Activated gamma-delta T cell treated with anti-CD3 and anti-CD28 coated beads, Interleukin-2, amount 50 U/mL, for 16 hours (primary cell): ENCODE results near the gene ZSWIM3.
A peak's percentile ranks its signal among the peaks of the same experiment; 100 is the strongest.
"Not testable (repeated sequence)": the region's sequence is repeated elsewhere in the genome, so short reads cannot be mapped to it uniquely, and the experiment has no call there.

Source experiments
- DNase-seq: peaks from one replicate; pipeline ENCODE4 v3.0.0-alpha.2; 2020; ENCODE audit warnings: low read depth

Gene ZSWIM3

DNA sequence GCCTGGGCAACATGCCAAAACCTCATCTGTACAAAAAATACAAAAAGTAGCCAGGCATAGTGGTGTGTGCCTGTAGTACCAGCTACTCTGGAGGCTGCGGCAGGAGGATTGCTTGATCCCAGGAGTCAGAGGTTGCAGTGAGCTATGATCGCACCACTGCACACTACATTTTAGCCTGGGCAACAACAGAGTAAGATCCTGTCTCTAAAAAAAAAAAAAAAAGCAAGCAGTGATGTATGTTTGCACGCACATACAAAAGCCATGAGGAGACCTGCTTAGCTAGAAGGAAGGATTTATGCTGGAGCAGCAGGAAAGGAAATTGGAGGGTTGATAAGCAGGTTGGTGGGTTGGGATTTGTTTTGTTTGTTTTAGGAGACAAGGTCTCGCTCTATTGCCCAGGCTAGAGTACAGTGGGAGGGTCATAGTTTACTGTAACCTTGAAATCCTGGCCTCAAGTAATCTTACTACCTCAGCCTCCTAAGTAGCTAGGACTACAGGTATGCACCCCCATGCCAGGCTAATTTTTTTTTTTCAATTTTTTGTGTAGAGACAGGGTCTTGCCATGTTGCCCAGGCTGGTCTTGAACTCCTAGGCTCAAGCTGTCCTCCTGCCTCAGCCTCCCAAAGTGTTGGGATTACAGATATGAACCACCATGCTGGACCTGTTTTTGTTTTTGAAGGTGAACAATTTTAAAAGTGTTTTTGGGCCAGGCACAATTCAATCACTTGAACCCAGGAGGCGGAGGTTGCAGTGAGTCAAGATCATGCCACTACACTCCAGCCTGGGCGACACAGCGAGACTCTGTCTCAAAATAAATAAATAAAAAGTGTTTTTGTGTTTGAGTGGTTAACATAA, 4.0 kb downstream of the ZSWIM3 start:
- DNase-seq = no peak

DNA sequence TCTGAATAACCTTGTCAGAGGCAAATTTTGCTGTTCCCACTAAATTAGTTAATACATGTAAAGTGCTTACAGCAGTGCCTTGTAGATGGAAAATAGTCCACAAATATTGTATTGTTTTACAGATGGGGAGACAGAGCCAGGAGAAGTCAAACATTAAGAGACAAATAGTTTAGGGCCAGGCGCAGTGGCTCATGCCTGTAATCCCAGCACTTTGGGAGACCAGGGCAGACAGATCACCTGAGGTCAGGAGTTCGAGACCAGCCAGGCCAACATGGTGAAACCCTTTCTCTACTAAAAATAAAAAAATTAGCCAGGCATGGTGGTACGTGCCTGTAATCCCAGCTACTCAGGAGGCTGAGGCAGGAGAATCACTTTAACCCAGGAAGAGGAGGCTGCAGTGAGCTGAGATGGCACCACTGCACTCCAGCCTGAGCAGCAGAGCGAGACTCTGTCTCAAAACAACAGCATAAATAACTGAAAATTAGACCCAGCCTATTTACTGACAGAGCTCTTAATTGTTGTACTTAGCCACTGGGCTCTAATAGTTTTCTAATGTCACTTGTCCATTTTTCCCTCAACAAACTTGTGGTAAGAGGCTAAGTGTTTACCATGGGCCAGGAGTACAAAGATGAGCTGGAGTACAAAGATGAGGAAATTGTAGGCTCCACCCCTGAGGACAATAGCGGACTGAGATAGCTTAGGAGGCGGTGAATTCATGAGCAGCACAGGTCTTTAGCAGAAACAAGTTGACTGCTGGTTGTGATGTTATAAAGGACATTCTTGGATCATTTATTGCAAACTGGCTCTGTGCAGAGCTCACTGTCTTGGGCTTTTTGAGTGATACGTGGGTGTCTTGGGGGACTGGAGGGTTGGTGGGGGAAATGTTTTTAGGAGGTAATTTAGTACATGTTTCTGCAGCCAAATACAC, 6.4 kb downstream of the ZSWIM3 start:
- DNase-seq = no peak

DNA sequence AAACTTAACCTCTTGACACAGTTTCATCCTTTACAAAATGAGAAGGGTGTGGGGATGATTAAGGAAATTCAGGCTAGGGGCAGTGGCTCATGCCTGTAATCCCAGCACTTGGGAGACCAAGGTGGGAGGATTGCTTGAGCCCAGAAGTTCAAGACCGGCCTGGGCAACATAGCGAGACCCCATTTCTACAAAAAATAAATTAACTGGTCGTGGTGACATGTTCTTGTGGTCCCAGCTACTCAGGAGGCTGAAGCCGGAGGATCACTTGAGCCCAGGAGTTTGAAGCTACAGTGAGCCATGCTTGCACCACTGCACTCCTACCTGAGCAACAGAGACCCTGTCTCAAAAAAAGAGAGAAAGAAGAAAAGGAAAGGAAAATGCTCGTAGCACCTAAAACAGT, 9.0 kb downstream of the ZSWIM3 start:
- DNase-seq = no peak

DNA sequence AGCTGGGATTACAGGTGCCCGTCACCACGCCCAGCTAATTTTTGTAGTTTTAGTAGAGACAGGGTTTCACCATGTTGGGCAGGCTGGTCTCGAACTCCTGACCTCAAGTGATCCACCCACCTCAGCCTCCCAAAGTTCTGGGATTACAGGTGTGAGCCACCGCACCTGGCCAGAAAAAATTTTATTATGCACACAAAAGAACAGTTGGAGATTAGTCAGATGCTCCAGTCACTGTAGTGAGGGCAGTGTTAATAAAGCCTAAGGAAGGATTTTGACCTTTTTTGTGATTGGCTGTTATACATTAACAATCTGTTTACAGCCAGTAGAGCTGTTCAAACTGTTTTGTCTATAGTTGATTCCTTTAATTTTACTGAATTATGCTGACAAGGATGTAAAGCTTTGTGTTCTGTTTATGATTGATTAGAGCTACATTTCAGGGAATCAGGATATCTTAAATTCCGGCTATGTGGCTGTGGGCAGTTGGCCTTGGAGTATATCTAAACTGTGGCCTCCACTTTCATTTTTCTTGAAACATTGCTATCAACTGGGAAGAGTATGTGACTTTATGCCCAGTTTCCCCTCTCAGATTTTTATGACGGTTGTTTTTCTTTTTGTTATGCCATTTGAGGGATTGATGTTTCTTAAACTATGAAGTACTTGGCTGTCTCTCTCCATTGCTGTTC, 9.9 kb downstream of the ZSWIM3 start:
- DNase-seq = no peak

DNA sequence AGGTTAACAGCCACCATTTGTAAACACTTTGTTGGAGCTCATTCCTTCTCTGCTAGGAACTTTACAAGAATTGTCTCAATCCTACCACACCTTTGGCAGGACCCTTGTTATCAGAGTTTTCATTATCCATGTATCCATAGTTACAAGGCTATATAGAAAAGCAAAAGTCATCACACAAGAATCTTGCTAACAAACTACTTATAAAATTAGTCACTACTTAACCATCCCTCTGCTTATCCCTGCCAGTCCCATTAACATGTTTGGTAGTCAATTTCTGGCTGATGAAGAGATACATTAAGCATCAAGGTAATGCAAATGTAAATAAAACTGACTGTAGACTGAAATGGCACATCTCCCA, 10.4 kb downstream of the ZSWIM3 start:
- no peak for DNase-seq

DNA sequence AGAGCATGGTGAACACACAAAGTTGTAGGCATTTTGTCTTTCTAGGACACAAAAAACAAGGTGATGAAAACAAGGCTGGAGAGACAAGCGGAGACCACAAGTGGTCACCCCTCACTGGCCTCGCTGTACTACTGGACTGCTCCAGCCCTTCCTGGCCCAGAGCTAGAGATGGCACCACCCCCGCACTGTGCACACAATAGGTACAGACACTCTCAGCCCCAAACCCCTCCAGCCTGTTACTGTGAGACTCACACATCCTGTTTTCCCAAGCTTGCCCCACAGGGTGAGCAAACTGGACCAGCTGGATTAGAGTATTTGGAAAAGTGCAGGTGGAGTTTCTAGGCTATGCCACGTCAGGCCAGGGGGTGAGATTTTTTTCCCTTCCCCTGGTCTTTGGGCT, 15.2 kb downstream of the ZSWIM3 start:
- DNase-seq = no peak

DNA sequence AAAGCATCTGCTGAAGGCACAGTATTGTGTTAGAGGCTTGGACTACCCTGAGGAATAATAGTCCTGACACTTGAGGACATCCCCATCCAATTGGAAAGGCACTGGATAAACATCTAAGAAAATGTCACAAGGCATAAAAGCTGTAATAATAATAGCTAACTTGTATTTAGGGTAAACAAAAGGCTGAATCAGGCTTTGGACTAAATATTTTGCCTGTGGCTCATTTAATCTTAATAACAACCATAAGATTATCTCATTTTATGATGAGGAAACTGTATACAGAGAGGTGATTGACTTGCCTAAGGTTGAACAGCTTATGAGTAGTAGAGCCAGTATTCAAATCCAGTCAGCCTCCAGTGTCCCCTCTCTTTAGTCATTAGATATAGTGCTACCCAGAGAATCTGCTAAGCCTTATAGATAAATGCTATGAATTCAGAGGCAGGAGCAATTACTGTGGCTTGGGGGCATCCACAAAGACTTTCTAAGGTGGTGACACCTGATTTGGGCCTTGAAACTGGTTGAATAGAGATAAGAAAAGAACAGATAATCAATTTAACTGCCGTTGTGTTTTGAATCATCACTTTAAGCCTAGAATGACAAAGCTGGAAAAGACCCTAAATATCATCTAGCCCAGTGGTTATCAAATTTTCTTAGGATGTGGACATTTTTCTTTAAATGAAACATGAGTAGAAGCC, 16.1 kb downstream of the ZSWIM3 start:
- no peak for DNase-seq

DNA sequence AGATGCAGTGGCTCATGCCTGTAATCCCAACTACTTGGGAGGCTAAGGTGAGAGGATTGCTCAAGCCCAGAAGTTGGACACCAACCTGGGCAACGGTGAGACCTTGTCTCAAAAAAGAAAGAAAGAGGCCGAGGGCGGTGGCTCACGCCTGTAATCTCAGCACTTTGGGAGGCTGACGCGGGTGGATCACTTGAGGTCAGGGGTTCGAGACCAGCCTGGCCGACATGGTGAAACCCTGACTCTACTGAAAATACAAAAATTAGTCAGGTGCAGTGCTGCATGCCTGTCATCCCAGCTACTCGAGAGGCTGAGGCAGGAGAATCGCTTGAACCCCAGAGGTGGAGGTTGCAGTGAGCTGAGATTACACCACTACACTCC, 16.7 kb downstream of the ZSWIM3 start:
- not testable (repeated sequence) for DNase-seq

DNA sequence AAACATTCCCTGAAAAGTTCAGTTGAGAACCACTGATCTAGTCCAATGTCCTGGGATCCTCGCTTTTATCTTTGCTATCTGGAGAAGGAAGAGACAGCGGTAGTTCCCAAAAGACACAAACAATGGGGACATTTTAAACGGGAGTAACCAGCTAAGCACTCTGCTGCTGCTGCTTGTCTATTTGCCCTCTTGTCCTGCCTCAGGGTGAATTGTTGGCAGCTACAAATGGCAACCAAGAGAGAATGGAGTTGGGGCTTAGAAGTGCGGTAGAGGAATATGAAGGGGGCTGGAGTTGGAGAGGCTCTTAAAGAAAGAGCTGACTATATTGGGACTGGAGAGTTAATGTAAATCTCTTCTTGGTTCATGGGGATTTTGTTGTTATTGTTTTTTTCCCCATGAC, 17.2 kb downstream of the ZSWIM3 start:
- DNase-seq = no peak

DNA sequence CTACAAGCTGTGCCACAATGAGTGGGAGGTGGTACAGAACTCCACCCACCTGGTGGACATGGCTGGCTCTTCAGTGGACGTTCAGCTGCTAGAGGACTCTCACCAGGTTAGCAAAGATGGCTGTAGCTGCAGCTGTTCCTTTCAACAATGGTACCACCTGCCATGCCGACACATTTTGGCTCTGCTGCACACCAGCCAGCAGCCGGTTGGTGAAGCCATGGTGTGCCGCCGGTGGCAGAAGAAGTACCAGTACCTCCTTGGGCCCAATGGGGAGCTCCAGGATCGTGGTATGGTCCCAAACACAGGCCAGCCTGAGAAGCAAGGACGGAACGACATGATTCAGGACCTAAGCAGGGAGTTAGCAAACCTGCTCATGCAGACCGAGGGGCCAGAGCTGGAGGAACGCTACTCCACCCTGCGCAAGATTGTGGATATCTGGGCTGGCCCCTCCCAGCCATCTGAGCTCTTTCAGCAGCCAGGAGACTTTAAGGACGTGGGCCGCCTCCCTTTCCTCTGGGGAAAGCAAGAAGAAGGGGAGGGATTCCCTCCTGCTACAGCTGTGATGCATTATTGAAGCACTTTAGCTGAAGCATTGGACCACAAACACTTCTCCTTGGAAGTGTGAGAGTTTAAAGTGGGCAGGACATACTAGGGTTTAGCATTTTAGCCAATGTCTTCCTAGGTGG, 20.8 kb downstream of the ZSWIM3 start:
- DNase-seq = no peak

DNA sequence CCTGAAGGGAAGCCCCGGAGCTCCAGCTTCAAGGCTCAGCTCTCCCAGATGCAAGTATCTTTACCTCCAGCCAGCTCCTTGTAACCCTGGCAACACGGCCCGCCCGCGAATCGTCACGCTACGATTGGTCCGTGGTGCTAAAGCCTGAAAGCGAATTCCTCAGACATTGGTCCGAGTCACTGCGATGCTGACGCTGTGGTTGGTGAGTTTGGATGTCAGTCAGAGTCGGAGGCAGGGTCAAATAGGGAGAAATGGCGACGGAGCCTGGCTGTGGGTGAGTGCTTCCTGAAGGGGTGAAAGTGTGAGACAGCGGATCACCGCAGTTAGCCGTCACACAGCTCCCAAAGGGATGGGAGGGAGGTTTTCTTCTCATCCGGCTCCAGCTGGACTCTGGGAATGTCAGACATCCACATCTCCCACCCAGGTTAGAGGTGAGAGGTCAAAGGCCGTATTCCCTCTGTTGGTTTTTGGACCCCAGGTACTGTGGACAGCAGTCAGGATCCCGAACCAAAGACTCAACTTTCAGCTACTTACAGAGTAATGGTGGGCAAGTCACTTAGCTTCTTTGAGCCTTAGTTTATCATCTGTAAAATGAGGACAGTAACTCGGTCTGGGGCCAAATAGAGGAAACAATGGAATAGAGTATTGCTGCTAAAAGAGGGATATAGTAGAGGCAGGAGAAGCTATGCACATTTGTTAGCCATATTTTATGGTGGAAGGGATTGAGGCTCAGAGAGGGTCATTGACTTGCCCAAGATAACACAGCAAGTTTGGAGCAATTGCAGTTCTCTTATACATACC, 23.8 kb downstream of the ZSWIM3 start, which contains the start of gene ZSWIM1:
TSS of gene ZSWIM1 (plus strand) at position 240 of the 801 bp plus-strand sequence. CDS start 1,366 bp downstream, outside the sequence.
- peak; percentile 95 for DNase-seq

DNA sequence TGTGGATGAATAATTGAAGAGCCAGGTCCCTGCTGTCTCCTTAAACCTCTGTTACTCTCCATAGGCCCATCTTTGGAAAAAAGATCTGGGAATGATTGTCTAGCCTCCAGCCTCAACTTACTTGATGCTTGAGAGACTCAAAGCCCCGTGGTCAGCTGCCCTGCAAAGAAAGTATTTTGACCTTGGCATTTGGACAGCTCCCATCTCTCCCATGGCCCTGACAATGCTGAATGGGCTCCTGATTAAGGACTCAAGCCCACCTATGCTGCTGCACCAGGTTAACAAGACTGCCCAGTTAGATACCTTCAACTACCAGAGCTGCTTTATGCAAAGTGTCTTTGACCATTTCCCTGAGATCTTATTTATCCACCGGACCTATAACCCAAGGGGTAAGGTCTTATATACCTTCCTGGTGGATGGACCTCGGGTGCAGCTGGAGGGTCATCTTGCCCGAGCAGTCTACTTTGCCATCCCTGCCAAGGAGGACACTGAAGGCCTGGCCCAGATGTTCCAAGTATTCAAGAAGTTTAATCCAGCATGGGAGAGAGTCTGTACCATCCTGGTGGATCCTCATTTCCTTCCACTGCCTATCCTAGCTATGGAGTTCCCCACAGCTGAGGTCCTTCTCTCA, 25.2 kb downstream of the ZSWIM3 start:
- DNase-seq = no peak

DNA sequence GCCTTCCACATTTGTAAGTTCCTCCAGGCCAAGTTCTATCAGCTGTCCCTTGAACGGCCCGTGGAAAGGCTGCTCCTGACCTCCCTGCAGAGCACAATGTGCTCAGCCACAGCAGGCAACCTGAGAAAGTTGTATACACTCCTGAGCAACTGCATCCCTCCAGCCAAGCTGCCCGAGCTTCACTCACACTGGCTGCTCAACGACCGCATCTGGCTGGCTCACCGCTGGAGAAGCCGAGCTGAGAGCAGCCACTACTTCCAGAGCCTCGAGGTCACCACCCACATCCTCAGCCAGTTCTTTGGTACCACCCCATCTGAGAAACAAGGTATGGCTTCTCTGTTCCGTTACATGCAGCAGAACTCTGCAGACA, 25.7 kb downstream of the ZSWIM3 start:
- no peak for DNase-seq

DNA sequence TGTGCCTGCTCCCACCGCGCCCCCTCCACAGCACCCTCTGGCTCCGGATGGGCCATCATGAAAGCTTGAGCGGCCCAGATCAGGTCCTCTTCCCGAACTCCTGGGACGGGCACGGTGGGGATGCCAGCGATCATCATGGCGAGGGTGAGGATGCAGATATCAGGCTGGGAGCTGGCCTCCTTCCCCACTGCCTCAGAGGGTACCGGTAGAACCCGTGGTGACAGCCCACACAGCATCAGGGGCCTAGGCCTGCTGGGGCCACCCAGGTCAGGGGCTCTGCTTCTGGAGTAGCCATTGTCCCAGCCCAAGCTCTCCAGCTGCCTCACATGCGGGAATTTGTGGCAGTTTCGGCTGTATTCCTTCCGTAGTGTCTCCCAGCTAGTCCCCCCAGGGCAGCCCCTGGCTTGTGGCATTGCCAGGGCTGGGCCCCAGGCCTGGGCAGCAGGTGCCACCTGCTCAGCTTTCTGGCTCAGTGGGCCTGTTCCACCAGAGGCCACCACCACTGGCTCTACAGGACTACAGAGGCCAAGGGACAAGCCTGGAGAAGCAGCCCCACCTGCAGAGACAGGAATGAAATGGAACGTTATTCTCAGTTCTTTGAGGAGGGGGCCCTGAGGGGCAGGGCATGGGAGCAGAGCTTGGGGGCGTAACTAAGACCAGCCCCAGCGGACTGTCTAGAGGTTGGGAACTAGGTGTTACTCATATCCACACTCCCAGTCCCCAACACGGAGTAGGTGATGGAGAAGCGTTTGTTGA, 29.4 kb downstream of the ZSWIM3 start:
- no peak for DNase-seq

DNA sequence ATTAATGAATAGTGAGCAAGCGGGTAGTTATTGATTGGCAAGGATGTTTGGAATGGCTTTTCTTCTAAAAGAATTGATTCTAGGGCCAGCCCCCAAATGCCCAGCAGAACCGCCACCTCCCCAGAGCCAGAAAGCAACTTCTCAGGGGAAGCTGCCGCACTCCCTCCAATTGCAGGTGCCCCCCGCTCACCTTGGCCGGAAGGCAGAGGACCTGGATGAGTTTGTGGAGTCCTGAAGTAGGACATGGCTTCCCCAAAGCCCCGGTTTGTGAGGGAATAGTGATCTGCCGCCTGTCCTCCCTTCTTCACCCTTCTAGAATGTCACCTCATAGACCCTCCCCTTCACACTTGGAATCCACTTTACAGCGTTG, 29.9 kb downstream of the ZSWIM3 start, which contains the start of gene SPATA25:
TSS of gene SPATA25 (minus strand) at position 277 of the 370 bp plus-strand sequence. CDS start at position 245, 32 bp downstream.
- DNase-seq = no peak

DNA sequence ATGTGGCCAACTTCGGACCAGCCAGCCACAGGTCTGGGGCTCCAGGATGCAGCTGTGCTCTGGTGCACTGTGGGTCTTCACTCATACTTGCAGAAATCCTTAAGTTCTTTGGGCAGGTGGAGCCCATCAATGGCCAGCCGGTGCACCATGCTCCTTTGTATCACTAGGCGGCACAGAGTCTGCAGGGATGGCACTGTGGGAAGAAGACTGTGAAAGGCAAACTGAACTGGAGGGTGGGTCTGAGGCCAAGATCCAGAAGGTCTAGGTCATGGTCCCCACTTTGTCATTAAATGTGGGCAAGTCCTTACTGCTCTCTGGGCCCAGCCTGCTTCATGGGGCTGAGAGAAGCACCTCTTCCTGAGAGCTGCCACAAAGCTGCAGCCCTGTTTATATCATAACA, 31.3 kb downstream of the ZSWIM3 start:
- DNase-seq = no peak

DNA sequence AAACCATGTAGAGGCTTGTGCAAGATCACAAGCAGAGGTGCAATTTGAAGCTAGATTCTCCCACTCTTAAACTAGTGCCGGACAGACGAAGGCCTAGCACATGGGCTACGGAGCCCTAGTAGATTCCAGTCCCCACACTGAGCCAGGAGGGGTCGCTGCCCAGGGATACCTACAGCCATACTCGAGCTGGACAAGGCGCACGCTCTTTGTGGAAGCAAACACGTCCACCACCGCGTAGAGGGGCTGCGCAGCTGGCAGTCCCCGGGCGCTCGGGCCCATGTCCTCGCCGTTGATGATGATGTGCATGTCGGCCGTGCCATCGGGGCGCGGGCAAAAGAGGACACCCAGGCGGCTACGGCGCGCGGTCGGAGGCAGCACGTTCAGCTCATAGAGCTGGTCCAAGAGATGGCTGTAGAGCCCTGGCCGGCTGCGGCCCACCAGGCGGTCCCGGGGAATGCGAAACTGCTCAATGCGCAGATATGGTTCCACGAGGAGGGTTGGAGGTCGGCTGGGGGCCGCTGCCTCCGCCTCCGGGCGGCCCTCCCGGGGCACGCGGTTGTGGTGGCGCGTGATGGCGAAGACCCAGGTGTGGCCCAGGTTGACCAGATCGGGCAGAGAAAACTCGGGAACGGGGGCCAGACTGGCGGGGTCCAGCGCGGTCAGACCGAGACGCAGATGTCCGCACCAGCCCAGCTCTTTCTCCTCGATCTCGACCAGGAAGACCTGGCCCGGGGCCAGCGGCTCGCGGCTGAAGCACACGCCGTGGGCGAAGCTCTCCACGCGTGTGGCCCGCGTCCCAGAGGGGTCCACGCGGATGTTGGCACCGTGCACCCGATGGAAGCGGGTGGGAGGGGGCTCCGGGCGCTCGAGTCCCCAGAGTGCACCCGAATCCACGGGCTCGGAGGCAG, 32.9 kb downstream of the ZSWIM3 start:
- DNase-seq = no peak
